ENCODE data around the gene TMEM120A. TPM values are rescaled to one million over a fixed set of nuclear protein-coding genes. Genes with fewer than 3 reads are reported as not detected.
A peak's percentile ranks its signal among the peaks of the same experiment; 100 is the strongest.

TMEM120A gene
- total RNA-seq, 4 donors from 2014 or later: 14.4 to 53.9 (median 20.1) TPM

GRCh38 chr7:75995996-75996395, 1.6 kb upstream of the TMEM120A start:
- H3K9me3 ChIP-seq: no peaks in the 10 kb centered on the region
- WGBS, 2 donors: 100% methylated on average over 1 of the region's 5 CpGs; no CpG with 5 or more reads in 1 of the 2 donors
- no peaks in the 10 kb centered on the region for H3K27me3 ChIP-seq
- intact Hi-C loops (cut with DNase I): no loop called here
- DNase-seq: no peak
- H3K4me1 ChIP-seq: peaks cover 15 to 37% (median 16%) of the 10 kb centered on the region in 3 donors
- no peak overlapping the region for H3K27ac ChIP-seq
- H3K4me3 ChIP-seq: no peak overlapping the region
- H3K36me3 ChIP-seq: peaks cover 0 to 53% (median 4%) of the 10 kb centered on the region in 3 donors
- TF ChIP-seq CTCF (IDR thresholded peaks at IDR 0.05) (no peak), POLR2A (IDR thresholded peaks at IDR 0.05) (no peak)

- DNase-seq: no peak
- peak overlapping the region; percentile 85 to 97 (median 87) for H3K4me3 ChIP-seq
These were observed 667 bp upstream of the TMEM120A start for GRCh38 chr7:75995052-75995471.

GRCh38 chr7:75993689-75994387, 557 bp downstream of the TMEM120A start:
- Histone ChIP-seq H3K27me3 (no peaks in the 10 kb centered on the region), H3K4me3 (peak overlapping the region; percentile 85 to 97 (median 87)), H3K27ac (peak overlapping the region; percentile 90 to 98 (median 92)), H3K4me1 (peaks cover 16 to 53% (median 24%) of the 10 kb centered on the region in 3 donors), H3K9me3 (no peaks in the 10 kb centered on the region), H3K36me3 (peaks cover 0 to 33% (median 4%) of the 10 kb centered on the region in 3 donors)
- DNase-seq: no peak
- TF ChIP-seq CTCF (IDR thresholded peaks at IDR 0.05): no peak
- TF ChIP-seq POLR2A (IDR thresholded peaks at IDR 0.05): no peak
- intact Hi-C loops (cut with DNase I): no loop called here
- WGBS, 2 donors: 0% methylated on average over 2 of the region's 40 CpGs

More at GRCh38 chr7:75995052-75995471, 667 bp upstream of the TMEM120A start:
- Histone ChIP-seq H3K9me3 (no peaks in the 10 kb centered on the region), H3K4me1 (peaks cover 15 to 42% (median 16%) of the 10 kb centered on the region in 3 donors), H3K27me3 (no peaks in the 10 kb centered on the region), H3K36me3 (peaks cover 0 to 44% (median 4%) of the 10 kb centered on the region in 3 donors), H3K27ac (peak overlapping the region; percentile 90 to 98 (median 92))
- intact Hi-C loops (cut with DNase I): no loop called here
- TF ChIP-seq CTCF (IDR thresholded peaks at IDR 0.05): no peak
- no peak for TF ChIP-seq POLR2A (IDR thresholded peaks at IDR 0.05)
- 15 to 53% methylated on average over 2 to 4 of the region's 11 CpGs for WGBS, 2 donors

- peak overlapping the region; percentile 5 to 67 (median 29) for H3K27ac ChIP-seq
- peaks cover 16 to 53% (median 24%) of the 10 kb centered on the region in 3 donors for H3K4me1 ChIP-seq
- no peak overlapping the region for H3K4me3 ChIP-seq
- 91 to 100% methylated on average over 1 to 15 of the region's 20 CpGs for WGBS, 2 donors
- no peak for DNase-seq
- H3K9me3 ChIP-seq: no peaks in the 10 kb centered on the region
- TF ChIP-seq POLR2A (IDR thresholded peaks at IDR 0.05) (no peak), CTCF (IDR thresholded peaks at IDR 0.05) (no peak)
- no peaks in the 10 kb centered on the region for H3K27me3 ChIP-seq
- intact Hi-C loops (cut with DNase I): no loop called here
- peaks cover 5 to 34% (median 8%) of the 10 kb centered on the region in 3 donors for H3K36me3 ChIP-seq
These were observed 2.2 kb downstream of the TMEM120A start for GRCh38 chr7:75992083-75992755.

Measured in esophagus squamous epithelium (tissue), 5 donors.